ENCODE data around the gene SGSM2.

- TF ChIP-seq CTCF (IDR thresholded peaks at IDR 0.05) (no peak), POLR2A (IDR thresholded peaks at IDR 0.05) (no peak)
These were observed 38.8 kb downstream of the SGSM2 start for GRCh38 chr17:2376107-2376506.

All from adrenal gland (tissue), 5 donors.